Fibroblast of mammary gland (primary cell): ENCODE results near the gene KCNK17.

ENCODE experiments used
- DNase-seq: peaks from one replicate; pipeline ENCODE4 v3.0.0-alpha.2; 2010; ENCODE audit warnings: low read depth
- H3K4me3 ChIP-seq: 2 replicates; pipeline ENCODE4 v1.5.1; 2011; ENCODE audit warnings: low read depth, mild to moderate bottlenecking, low read length, moderate library complexity; ENCODE audit not compliant: control insufficient read depth
- TF ChIP-seq, protein P1 (sequence below): conservative IDR thresholded peaks from 2 replicates; pipeline ENCODE4 v1.5.1; 2011; ENCODE audit warnings: low read depth, low read length, inconsistent platforms; ENCODE audit not compliant: control insufficient read depth, insufficient read depth

Gene KCNK17

DNA sequence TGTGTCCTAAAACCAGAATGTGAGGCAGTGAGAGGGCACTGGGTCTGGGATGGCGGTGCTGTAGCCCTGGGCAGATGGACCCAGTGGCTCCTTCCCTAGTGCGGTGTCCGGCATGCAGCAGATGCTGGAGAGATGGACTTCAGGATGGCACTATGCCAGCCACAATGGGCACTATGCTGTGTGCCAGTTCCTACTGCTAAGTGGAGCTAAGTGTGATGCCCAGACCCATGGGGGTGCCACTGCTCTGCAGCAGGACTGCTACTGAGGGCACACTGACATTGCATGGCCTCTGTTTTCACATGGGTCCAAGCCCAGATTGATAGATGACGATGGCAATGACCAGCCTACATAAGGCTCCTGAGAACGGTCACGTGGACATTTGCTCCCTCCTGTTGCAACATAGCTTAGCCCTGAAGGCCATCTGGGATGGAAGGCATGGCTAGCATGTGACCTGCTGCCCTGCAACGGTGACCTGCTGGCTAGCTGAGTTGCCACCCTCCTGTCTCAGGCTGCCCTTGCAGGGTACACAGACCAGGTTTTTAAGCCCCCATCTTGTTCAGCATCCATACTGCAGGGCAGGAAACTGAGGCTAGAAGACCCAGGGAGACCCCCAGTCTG is 39.6 kb upstream of the KCNK17 start:
- H3K4me3 ChIP-seq: no peak overlapping the region
- DNase-seq: no peak
- TF ChIP-seq, protein P1, sequence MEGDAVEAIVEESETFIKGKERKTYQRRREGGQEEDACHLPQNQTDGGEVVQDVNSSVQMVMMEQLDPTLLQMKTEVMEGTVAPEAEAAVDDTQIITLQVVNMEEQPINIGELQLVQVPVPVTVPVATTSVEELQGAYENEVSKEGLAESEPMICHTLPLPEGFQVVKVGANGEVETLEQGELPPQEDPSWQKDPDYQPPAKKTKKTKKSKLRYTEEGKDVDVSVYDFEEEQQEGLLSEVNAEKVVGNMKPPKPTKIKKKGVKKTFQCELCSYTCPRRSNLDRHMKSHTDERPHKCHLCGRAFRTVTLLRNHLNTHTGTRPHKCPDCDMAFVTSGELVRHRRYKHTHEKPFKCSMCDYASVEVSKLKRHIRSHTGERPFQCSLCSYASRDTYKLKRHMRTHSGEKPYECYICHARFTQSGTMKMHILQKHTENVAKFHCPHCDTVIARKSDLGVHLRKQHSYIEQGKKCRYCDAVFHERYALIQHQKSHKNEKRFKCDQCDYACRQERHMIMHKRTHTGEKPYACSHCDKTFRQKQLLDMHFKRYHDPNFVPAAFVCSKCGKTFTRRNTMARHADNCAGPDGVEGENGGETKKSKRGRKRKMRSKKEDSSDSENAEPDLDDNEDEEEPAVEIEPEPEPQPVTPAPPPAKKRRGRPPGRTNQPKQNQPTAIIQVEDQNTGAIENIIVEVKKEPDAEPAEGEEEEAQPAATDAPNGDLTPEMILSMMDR: no peak

DNA sequence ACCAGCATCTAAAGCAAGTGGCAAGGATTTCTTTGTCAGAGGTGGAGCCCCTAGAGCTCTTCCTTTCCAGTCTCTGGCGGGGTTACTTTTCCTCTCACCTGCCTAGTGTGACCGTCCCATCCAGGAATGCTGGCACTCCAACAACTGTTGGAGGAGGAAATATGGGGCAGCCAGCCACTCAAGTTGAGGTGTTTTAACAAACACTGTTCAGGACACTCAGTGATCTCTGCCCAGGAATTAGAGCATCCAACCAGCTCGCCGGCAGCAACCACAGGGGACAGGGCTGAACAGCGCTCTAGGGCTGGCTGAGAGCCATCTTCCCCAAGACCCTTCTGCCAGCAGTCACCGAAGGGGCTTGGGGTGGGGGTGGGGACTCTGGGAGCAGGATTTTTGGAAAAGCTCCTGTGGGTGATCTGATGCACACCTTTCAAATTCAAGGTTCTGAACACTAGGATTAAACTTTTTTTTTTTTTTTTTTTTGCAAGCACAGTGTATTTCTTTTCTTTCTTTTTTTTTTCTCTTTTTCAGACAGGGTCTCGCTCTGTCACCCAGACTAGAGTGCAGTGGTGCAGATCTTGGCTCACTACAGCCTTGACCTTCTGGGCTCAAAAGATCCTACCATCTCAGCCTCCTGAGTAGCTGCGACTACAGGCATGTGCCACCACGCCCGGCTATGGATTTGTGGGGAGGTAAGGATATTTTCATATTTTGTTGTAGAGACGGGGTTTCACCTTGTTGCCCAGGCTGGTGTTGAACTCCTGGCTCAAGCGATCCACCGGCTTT is 36.7 kb upstream of the KCNK17 start:
- no peak for DNase-seq
- TF ChIP-seq, protein P1: no peak
- H3K4me3 ChIP-seq: no peak overlapping the region

DNA sequence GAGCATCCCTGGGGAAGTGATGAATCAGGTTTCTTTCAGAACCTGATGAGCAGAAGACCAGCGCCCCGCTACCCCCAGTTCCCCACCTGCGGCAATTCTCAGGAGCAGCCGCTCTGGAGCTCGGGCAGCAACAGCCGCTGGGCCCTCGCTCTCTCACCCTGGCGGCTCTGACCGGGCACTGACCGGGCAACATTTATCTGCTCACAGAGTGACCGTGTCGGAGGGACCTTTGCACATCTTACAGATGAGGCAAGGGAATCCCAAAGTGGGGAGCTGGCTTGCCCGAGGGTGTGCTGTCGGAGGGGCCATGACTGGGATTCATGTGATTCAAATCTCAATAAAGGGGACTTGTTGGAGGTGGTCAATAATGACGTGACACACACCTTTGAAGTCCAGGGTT is 34.5 kb upstream of the KCNK17 start:
- TF ChIP-seq, protein P1: no peak
- no peak for DNase-seq

DNA sequence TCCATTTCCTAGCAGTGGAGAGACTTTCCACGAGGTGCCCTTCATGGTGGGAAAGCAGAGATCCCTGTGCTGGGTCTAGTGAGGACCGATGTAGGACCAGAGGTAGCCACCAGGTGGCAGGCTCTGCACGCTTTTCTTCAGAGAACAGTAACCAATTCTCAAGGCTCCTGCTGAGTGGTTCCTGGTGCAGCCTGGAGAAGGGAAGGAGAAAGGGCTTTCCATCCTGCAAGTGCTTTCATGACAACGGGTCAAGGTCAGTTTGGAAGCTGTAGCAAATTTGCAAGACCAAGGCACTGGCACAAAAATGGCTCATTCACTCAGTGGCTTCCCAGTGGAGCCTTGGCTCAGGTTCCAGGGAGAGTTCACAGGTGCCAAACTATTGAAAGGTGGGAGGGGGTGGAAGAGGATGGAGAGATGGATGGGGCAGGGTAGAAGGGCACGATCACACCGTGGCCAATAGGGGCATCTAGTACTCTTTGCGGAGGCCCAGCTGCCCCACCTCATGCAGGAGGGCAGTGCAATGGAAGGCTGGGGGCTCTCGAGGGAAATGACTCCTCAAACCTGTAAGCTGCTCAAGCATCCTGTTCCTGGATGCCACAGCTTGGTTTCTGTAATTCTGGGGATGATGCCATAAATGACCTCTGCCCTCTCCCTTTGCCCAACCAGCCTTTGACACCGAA is 33.8 kb upstream of the KCNK17 start:
- TF ChIP-seq, protein P1: peak; percentile 88
- peak; percentile 57 for DNase-seq
- H3K4me3 ChIP-seq: no peak overlapping the region

More for the DNA sequence above, 34.5 kb upstream of the KCNK17 start:
- H3K4me3 ChIP-seq: no peak overlapping the region

DNA sequence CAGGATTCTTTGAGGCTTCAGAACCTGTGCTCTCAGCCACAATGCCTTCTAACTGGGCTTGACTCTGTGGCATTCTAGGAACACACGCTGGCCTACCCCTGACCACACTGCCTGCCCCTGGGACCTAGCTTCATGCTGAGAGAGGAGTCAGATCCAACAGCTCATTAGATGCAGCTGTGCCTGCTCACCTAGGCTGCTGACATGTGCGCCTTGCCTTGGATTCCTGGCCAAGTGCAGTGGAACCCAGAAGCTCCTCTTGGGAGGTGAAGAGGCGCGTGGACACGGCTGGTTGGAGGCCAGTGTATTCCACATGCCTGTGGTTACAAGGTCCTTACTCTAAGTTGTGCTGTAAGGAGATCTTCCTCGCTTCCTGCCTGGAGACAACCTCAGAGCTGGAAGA is 33.0 kb upstream of the KCNK17 start:
- DNase-seq: no peak
- H3K4me3 ChIP-seq: no peak overlapping the region
- TF ChIP-seq, protein P1: no peak

DNA sequence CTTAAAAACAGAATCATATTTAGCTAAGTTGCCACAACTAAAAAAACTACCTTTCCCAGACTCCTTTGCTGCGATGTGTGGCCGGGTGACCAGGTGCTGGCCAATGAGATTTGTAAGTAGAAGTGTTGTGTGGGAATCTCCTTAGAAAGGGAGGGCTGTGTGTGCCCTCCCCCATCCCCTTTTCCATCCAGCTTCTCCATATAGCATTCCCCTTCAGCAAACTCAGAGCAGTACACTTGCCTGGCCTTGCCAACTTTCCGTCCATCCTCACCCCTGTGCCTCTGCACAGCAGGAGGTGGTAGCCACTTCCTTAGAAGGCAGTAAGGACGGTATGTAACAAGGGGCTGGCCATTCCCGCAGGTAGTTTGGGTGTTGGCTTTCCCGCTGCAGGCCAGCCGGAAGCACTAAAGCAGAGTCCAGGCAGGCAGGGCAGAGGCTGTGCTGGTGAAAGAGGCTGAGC is 30.6 kb upstream of the KCNK17 start:
- no peak for DNase-seq
- TF ChIP-seq, protein P1: no peak
- H3K4me3 ChIP-seq: no peak overlapping the region
